Keratinocyte (primary cell): Measurements from ENCODE around the gene FBXL17. TPM values are rescaled to one million over a fixed set of nuclear protein-coding genes. Genes with fewer than 3 reads are reported as not detected.

Experiments
- DNase-seq: peaks from one replicate; pipeline ENCODE4 v3.0.0-alpha.2; 2011; ENCODE audit warnings: low read depth, missing footprints, low spot score
- FAIRE-seq: peaks from 2 replicates; lab custom pipeline; 2011; peaks lifted over from hg19 to GRCh38; lab: Jason Lieb, UNC
- H2AFZ ChIP-seq: 2 replicates; pipeline ENCODE4 v1.6.0; 2012; ENCODE audit warnings: low read length, control low read depth, inconsistent platforms; ENCODE audit not compliant: control insufficient read depth
- H3K27ac ChIP-seq: 2 replicates; pipeline ENCODE4 v1.5.1; 2011; ENCODE audit warnings: low read length; ENCODE audit not compliant: control insufficient read depth, insufficient read depth
- H3K27me3 ChIP-seq: 3 replicates; pipeline ENCODE4 v1.6.0; 2011; ENCODE audit warnings: low read length; ENCODE audit not compliant: control insufficient read depth, insufficient read depth; ENCODE audit errors: extremely low read depth
- H3K36me3 ChIP-seq, 2 experiments: 2 replicates in 1 of 2; 3 replicates in 1 of 2; pipeline ENCODE4 v1.5.1; 2011; ENCODE audit warnings: low read length in 2 of 2, mild to moderate bottlenecking in 1 of 2; ENCODE audit not compliant: control insufficient read depth in 2 of 2, insufficient read depth in 2 of 2; ENCODE audit errors: extremely low read depth in 1 of 2
- H3K4me1 ChIP-seq: 3 replicates; pipeline ENCODE4 v1.5.1; 2011; ENCODE audit warnings: low read length; ENCODE audit not compliant: control insufficient read depth, insufficient read depth; ENCODE audit errors: extremely low read depth
- H3K4me2 ChIP-seq: 3 replicates; pipeline ENCODE4 v1.6.0; 2011; ENCODE audit warnings: low read depth, low read length; ENCODE audit not compliant: control insufficient read depth, insufficient read depth; ENCODE audit errors: extremely low read depth
- H3K4me3 ChIP-seq, 3 experiments: fragments of 200-600 bp in 1 of 3; sonication (generic) in 1 of 3; 2 replicates in 2 of 3; 3 replicates in 1 of 3; pipeline ENCODE4 v1.5.1; 2011 to 2016; ENCODE audit warnings: low read length in 3 of 3, mild to moderate bottlenecking in 3 of 3, control low read depth in 2 of 3, inconsistent platforms in 1 of 3, low read depth in 1 of 3, mixed read lengths in 1 of 3, mixed run types in 1 of 3, moderate library complexity in 1 of 3; ENCODE audit not compliant: control insufficient read depth in 2 of 3, insufficient read depth in 2 of 3; ENCODE audit errors: extremely low read depth in 1 of 3
- H3K79me2 ChIP-seq: 2 replicates; pipeline ENCODE4 v1.6.0; 2012; ENCODE audit warnings: low read length; ENCODE audit not compliant: control insufficient read depth, insufficient read depth
- H3K9ac ChIP-seq: 3 replicates; pipeline ENCODE4 v1.6.0; 2011; ENCODE audit warnings: low read length; ENCODE audit not compliant: control insufficient read depth, insufficient read depth; ENCODE audit errors: extremely low read depth
- H3K9me1 ChIP-seq: 3 replicates; pipeline ENCODE4 v1.6.0; 2011; ENCODE audit warnings: low read length; ENCODE audit not compliant: control insufficient read depth, insufficient read depth; ENCODE audit errors: extremely low read depth
- H3K9me3 ChIP-seq: 2 replicates; pipeline ENCODE4 v1.5.1; 2012; ENCODE audit warnings: low read depth, low read length; ENCODE audit not compliant: control insufficient read depth
- H4K20me1 ChIP-seq: 3 replicates; pipeline ENCODE4 v1.6.0; 2011; ENCODE audit warnings: low read length; ENCODE audit not compliant: control insufficient read depth, insufficient read depth; ENCODE audit errors: extremely low read depth
- CTCF ChIP-seq, 3 experiments: IDR thresholded peaks in 1 of 3; conservative IDR thresholded peaks in 1 of 3; optimal IDR thresholded peaks in 1 of 3; 2 replicates in 2 of 3; 3 replicates in 1 of 3; pipeline versions ENCODE3 to v1.5.1; 2011; ENCODE audit warnings: low read length in 3 of 3, mild to moderate bottlenecking in 3 of 3, moderate library complexity in 2 of 3, control low read depth in 1 of 3, inconsistent platforms in 1 of 3; ENCODE audit not compliant: insufficient read depth in 2 of 3; ENCODE audit errors: extremely low read depth in 1 of 3
- EZH2 ChIP-seq: IDR thresholded peaks from one replicate; pipeline ENCODE4 v1.6.1; 2012; ENCODE audit warnings: inconsistent platforms, mild to moderate bottlenecking, low read length, moderate library complexity
- dilution Hi-C: fragments of 300-500 bp; cut with MboI; formaldehyde crosslinking; loops from one replicate; pipeline ENCODE4 v1.7.0; 2020; ENCODE audit warnings: low sequenced_read_pairs; ENCODE audit not compliant: extremely low pct_ligation_motif_present
- polyA plus RNA-seq, 5 experiments: library from polyadenylated mRNA; depleted of rRNA in 3 of 5; stranded (reverse) in 3 of 5; stranded (forward) in 1 of 5; unstranded in 1 of 5; fragments of >200 nt; gene quantifications; 1 replicate in 1 of 5; 2 replicates in 3 of 5; 3 replicates in 1 of 5; pipeline versions ENCODE4 v1.2.1 to v1.2.3, GENCODE V29; 2011 to 2012; ENCODE audit warnings: missing spikeins in 2 of 5, low read depth in 1 of 5, low replicate concordance in 1 of 5

FBXL17 gene
- polyA plus RNA-seq, 1 donor (not counting 4 experiments of a cell fraction or from before 2014, with no cell fraction given) = 5.7 TPM

- DNase-seq (no peak), FAIRE-seq (no peak)
- Histone ChIP-seq H3K4me3 (no peak overlapping the region), H3K79me2 (no peaks in the 10 kb centered on the region), H3K4me2 (no peak overlapping the region), H3K4me1 (no peaks in the 10 kb centered on the region), H3K9ac (no peak overlapping the region), H3K27ac (no peak overlapping the region), H3K9me1 (no peaks in the 10 kb centered on the region), H3K9me3 (no peaks in the 10 kb centered on the region), H4K20me1 (no peaks in the 10 kb centered on the region), H3K36me3 (no peaks in the 10 kb centered on the region), H2AFZ (no peak overlapping the region), H3K27me3 (no peaks in the 10 kb centered on the region)
- dilution Hi-C loops = no loop called here
- TF ChIP-seq EZH2 (no peak), CTCF (optimal IDR thresholded peaks at IDR 0.05 in 1 of 3, IDR thresholded peaks at IDR 0.05 in 1 of 3, conservative IDR thresholded peaks at IDR 0.05 in 1 of 3; ENCODE audit: extremely low read depth in 1 of 3, insufficient read depth in 2 of 3, low read length in 3 of 3) (no peak)
Observed at GRCh38 chr5:107997338-107997980, 384.4 kb downstream of the FBXL17 start.

GRCh38 chr5:107993341-107993740 is 388.6 kb downstream of the FBXL17 start:
- Histone ChIP-seq H3K4me3 (no peak overlapping the region), H4K20me1 (no peaks in the 10 kb centered on the region), H3K9me3 (no peaks in the 10 kb centered on the region), H2AFZ (no peak overlapping the region), H3K9me1 (no peaks in the 10 kb centered on the region), H3K9ac (no peak overlapping the region), H3K79me2 (no peaks in the 10 kb centered on the region), H3K27ac (no peak overlapping the region), H3K4me1 (no peaks in the 10 kb centered on the region), H3K27me3 (no peaks in the 10 kb centered on the region), H3K4me2 (no peak overlapping the region), H3K36me3 (no peaks in the 10 kb centered on the region)
- DNase-seq (no peak), FAIRE-seq (no peak)
- dilution Hi-C loops = no loop called here
- no peak for TF ChIP-seq CTCF (optimal IDR thresholded peaks at IDR 0.05 in 1 of 3, IDR thresholded peaks at IDR 0.05 in 1 of 3, conservative IDR thresholded peaks at IDR 0.05 in 1 of 3; ENCODE audit: extremely low read depth in 1 of 3, insufficient read depth in 2 of 3, low read length in 3 of 3)
- no peak for TF ChIP-seq EZH2
